HG02642 (cell line): ENCODE data around the gene DGKD.
A peak's percentile ranks its signal among the peaks of the same experiment; 100 is the strongest.
"Not testable (repeated sequence)": the region's sequence is repeated elsewhere in the genome, so short reads cannot be mapped to it uniquely, and the experiment has no call there.

ENCODE experiments used
- ATAC-seq: cut with Tn5 transposase; IDR thresholded peaks from one replicate; pipeline ENCODE4 v1.9.1; 2021; ENCODE audit warnings: mild to moderate bottlenecking; ENCODE audit not compliant: unreplicated experiment, poor library complexity

The DGKD gene

DNA sequence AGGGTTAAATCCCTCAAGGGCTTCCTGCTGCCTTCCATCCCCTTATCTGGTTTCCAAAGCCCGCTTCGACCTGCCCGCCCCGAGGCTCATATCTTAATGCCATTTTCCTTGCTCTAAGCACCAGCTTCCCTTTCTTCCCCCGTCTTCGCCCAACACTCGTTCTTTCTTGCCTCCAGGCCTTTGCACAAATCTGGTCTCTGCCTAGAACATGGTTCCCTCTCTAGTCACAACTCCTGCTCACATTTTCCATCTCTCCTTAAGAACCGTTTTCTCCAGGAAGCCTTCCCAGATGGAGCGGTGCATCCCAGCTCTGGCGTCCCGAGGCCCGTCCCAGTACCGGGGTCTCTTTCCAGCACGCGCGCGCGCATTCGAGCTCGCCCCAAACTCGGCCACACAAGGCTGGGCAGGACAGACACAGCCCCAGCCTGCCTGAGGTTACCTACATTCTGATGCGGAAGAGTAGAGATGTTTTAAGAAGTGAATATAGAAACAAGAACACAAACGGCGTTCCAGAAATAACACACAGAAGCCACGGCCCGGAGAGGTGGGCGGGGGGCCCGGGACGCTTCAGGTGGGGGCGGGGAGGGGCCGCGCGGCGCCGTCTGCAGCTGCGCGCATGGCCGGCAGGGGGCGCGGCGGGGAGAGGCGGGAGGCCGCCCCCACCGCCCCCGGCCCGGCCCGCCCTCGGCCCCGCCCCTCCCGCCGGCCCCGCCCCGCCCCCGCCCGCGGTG is at the start of gene DGKD:
Gene DGKD (plus strand): TSS at position 726 of the 731 bp plus-strand sequence. CDS start 25 bp downstream, outside the sequence.
- peak; percentile 51 for ATAC-seq

DNA sequence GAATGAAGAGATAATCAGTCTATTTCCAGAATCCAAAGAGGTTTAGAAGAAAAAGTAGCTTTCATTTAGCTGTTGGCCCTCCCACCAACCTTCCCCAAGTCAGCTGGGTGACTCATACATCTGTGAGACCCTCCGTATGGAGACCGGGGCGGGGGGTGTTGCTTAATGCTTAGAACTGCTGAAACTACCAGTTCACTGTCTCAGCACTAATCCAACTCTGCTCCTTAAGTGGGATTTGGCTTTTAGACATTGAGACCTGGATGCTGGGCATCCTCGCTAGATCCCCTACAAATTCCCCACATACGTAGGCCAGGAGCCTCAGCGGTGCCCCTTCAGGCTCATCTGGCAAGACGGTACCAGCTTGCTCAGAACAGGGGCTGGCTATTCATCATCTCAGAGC is 46.7 kb upstream of the DGKD start, which contains the start of gene SAG:
Gene SAG (plus strand): TSS at position 252 of the 400 bp plus-strand sequence. CDS start 1,374 bp downstream, outside the sequence.
- ATAC-seq: no peak

DNA sequence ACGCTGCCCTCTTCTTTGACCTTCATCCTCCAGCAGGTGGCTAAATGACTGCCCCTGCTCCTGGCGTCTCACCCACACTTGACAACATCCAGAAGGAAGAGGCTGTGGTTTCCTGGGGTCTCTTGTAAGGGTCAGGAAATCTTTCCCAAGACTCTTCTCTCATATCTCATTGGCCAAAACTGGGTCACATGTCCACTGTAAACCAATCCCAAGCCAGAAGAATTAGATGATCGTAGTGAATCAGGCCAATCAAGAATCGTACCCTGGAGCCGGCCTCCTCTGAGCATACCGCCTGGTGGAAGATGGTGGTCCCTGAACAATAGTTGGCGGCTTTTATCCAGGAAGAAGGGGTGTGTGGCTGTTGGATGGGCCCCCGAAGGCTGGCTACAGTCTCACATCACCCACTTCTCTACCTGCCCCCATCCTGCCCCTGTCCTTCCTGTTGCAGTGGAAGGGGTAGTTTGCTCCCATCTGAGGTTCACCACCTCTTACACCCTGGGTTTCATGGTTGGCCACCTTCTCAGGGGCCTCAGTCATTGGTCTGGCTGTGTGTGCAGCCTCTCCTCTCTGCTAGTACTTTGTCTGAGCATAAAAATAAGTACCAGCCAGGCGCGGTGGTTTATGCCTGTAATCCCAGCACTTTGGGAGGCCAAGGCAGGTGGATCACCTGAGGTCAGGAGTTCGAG is 42.9 kb upstream of the DGKD start:
- no peak for ATAC-seq

GRCh38 chr2:233312874-233313273 is 41.4 kb upstream of the DGKD start:
- peak; percentile 48 for ATAC-seq

DNA sequence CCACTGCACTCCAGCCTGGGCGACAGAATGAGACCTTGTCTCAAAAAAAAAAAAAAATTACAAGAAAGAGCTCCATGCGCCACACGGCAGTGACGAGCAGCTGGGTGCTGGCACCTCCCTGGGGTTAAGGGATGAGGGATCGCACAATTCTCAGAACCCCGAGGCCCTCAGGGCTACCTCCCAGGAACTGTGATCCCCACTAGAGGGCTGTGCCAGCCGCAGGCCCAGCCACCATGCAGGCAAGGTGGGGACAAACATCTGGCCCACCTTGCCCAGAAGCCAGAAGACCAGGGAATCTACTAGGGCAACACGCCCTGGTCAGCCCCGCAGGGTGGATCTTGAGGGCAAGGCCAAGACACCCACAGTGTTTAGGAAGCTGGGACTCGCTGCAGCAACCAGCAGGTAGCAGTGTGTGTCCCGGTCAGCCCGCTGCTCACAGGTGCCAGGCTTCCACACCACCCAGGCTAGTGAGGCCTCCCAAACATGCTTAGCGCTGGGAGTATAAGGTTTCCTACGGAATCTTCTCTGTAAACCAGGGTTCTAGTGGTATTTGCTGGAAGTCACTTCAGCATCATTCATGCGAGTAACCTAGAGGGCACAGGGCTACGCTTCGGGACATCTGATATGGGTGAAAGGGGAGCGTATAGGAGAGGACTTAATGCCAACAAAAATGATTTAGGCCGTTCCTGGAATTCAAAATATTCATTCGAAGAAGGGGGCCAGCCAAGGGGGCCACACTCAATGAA is 39.9 kb upstream of the DGKD start:
- ATAC-seq: no peak

GRCh38 chr2:233317196-233317943 is 36.9 kb upstream of the DGKD start:
- ATAC-seq: no peak

DNA sequence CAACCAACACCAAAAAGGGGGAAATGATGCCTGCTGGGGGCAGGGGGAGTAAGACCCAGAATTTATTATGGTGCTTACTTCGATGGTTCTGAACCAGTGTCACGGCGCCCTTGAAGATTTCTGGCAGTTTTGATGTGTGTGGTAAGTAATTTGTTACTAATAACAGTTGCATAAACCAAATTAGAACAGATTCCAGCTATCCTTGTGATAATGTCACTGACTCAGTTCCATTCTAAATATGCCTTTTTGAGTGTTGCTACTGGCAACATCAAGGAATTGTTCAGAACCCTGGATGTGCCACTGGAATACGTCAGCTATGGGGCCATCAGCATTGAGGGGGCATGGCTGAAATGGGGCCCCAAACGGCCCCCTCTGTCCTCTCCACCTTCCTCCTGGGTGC is 35.0 kb upstream of the DGKD start:
- ATAC-seq: no peak

- ATAC-seq: no peak
Observed at GRCh38 chr2:233320470-233320869, 33.8 kb upstream of the DGKD start.

GRCh38 chr2:233321166-233321565 is 33.1 kb upstream of the DGKD start:
- no peak for ATAC-seq

GRCh38 chr2:233323851-233324250 is 30.4 kb upstream of the DGKD start:
- no peak for ATAC-seq

DNA sequence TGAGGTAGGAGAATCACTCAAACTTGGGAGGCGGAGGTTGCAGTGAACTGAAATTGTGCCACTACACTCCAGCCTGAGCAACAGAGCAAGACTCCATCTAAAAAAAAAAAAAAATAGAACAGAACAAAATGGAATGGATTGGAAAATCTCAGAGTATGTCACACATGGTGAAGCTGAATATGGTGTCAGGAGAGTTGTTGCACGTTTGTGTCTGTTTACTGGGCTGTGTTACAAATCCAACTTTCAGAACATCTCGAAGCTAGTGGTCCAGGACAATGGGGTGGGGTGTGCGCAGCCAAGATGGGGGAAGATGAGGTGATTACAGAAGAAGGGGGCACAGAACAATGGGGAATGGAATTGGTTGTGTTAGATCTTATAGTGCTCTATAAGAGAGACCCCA is 29.0 kb upstream of the DGKD start:
- no peak for ATAC-seq

- no peak for ATAC-seq
Observed at GRCh38 chr2:233325814-233326213, 28.5 kb upstream of the DGKD start.

- ATAC-seq: no peak
Observed at GRCh38 chr2:233326500-233326899, 27.8 kb upstream of the DGKD start.

DNA sequence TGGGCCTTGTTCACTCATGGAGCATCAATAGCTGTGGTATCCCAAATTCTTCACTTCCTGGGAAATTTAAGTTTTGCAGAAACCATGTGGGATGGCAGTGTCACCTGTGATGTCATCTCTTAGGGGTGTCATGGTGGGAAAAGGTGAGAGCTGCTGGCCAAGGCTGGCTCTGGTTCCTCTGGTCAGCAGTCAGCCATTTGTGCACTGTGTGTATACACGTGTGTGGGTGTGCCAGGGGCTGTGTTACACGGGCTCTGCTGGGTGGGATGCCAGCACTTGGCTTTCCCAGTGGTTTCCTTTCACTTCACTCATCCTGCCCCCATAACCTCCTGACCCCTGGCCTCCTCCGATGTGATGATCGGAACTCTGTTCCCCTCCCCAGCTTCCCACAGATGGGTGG is 25.4 kb upstream of the DGKD start:
- no peak for ATAC-seq

GRCh38 chr2:233329489-233330135 is 24.7 kb upstream of the DGKD start:
- ATAC-seq: no peak

DNA sequence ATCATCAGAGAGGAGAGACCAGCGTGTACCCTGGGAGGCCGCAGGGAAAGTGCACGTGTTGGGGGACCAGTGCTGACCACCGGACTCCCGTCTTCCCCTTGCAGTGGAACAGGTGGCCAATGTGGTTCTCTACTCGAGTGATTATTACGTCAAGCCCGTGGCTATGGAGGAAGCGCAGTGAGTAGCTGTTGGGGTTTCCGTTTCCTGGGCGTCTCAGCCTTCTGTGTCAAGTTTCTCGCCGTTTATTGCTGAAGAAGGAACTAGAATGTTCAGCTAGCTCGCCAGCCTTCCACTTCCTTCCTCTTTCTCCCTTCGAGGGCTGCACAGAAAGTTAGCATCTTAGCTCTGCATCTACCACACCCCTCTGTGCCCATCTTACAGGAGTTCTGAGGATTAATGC is 22.8 kb upstream of the DGKD start:
- ATAC-seq: peak; percentile 78

- ATAC-seq: no peak
Observed at GRCh38 chr2:233332125-233332524, 22.2 kb upstream of the DGKD start.

- no peak for ATAC-seq
Observed at GRCh38 chr2:233334915-233335314, 19.4 kb upstream of the DGKD start.

DNA sequence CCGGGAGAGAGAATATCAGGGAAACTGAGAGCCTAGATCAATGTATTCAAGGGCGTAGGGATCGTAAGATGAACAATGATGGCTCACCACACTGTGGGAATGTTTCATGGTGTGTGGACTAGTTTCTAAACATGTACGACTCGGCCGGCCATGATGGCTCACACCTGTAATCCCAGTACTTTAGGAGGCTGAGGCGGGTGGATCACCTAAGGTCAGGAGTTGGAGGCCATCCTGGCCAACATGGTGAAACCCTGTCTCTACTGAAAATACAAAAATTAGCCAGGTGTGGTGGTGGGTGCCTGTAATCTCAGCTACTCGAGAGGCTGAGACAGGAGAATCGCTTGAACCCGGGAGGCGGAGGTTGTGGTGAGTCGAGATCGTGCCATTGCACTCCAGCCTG is 18.2 kb upstream of the DGKD start:
- ATAC-seq: not testable (repeated sequence)

DNA sequence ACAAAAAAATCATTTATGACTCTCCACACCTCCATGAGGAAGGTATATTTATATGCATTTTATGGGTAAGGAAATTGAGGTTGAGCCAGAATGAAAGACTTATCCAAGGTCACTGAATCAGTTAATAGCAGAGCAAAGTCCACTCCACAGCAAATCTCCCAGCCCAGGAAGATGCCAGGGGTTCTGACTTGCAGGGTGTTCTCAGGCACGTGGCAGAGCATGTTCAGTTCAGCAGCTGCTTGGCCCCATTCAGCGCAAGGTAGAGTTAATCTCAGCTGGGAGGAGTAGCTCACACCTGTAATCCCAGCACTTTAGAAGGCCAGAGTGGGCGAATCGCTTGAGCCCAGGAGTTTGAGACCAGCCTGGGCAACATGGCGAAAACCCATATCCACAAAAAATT is 17.8 kb upstream of the DGKD start:
- no peak for ATAC-seq
